Measurements from ENCODE around the gene POMGNT2.

DNA sequence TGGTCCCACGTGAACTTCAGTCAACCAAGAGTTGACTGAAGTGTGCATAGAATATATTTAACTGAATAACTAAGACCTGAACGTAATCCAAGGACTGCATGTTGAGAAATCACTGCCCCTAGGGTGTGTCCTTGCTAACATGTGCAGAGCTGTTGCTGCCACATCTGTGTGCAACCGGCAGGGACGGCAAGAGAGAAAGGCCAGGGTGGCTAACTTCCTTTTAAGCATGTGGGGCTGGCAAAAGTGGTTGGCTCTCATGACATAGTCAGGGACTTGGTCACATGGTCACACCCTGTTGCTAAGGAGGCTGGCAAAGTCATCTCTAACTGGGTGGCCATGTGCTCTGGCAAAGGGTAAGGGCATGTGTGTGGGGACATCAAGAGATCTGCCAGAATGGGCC is 74.4 kb downstream of the POMGNT2 start:
- TF ChIP-seq, protein P1, sequence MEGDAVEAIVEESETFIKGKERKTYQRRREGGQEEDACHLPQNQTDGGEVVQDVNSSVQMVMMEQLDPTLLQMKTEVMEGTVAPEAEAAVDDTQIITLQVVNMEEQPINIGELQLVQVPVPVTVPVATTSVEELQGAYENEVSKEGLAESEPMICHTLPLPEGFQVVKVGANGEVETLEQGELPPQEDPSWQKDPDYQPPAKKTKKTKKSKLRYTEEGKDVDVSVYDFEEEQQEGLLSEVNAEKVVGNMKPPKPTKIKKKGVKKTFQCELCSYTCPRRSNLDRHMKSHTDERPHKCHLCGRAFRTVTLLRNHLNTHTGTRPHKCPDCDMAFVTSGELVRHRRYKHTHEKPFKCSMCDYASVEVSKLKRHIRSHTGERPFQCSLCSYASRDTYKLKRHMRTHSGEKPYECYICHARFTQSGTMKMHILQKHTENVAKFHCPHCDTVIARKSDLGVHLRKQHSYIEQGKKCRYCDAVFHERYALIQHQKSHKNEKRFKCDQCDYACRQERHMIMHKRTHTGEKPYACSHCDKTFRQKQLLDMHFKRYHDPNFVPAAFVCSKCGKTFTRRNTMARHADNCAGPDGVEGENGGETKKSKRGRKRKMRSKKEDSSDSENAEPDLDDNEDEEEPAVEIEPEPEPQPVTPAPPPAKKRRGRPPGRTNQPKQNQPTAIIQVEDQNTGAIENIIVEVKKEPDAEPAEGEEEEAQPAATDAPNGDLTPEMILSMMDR (conservative IDR thresholded peaks at IDR 0.05): no peak
- no peak for TF ChIP-seq ZFX (IDR thresholded peaks at IDR 0.05)
